ENCODE results near the gene DENND2D.

DENND2D gene

GRCh38 chr1:111163363-111163762 is 37.1 kb downstream of the DENND2D start:
- H3K9me2 ChIP-seq (replicated peaks; ENCODE audit: insufficient read depth, low read length): no peaks in the 10 kb centered on the region
- H3K27ac ChIP-seq (ENCODE audit: low read depth, low read length): no peak overlapping the region
- H3K4me2 ChIP-seq (ENCODE audit: low read depth, low read length, poor library complexity, severe bottlenecking): no peak overlapping the region
- H3K36me3 ChIP-seq (ENCODE audit: low read length): peaks cover 74% of the 10 kb centered on the region
- H2AFZ ChIP-seq (ENCODE audit: low read depth, low read length, severe bottlenecking): no peak overlapping the region
- TF ChIP-seq CTCF (IDR thresholded peaks at IDR 0.05; ENCODE audit: insufficient read depth, low read length, poor library complexity, severe bottlenecking): no peak
- no peak for TF ChIP-seq EZH2phosphoT487 (conservative IDR thresholded peaks at IDR 0.05; ENCODE audit: low read length)
- H3K27me3 ChIP-seq (ENCODE audit: low read length): no peaks in the 10 kb centered on the region
- no peak overlapping the region for H3K9ac ChIP-seq (ENCODE audit: low read length)
- H3F3A ChIP-seq (ENCODE audit: insufficient read depth): peaks cover 17% of the 10 kb centered on the region
- H4K20me1 ChIP-seq (ENCODE audit: low read depth, low read length): peaks cover 14% of the 10 kb centered on the region
- no peak overlapping the region for H3K4me3 ChIP-seq (ENCODE audit: insufficient read depth, low read length, poor library complexity, severe bottlenecking)
- no peaks in the 10 kb centered on the region for H3K9me3 ChIP-seq (ENCODE audit: insufficient read depth, low read length)
- peaks cover 82% of the 10 kb centered on the region for H3K79me2 ChIP-seq (ENCODE audit: insufficient read depth, low read length)

- Histone ChIP-seq H3K4me3 (ENCODE audit: insufficient read depth, low read length, poor library complexity, severe bottlenecking) (no peak overlapping the region), H3K9me3 (ENCODE audit: insufficient read depth, low read length) (no peaks in the 10 kb centered on the region), H3K27me3 (ENCODE audit: low read length) (no peaks in the 10 kb centered on the region), H4K20me1 (ENCODE audit: low read depth, low read length) (peaks cover 18% of the 10 kb centered on the region), H3K79me2 (ENCODE audit: insufficient read depth, low read length) (peaks cover 80% of the 10 kb centered on the region), H3K36me3 (ENCODE audit: low read length) (peaks cover 69% of the 10 kb centered on the region), H2AFZ (ENCODE audit: low read depth, low read length, severe bottlenecking) (no peak overlapping the region), H3K9ac (ENCODE audit: low read length) (no peak overlapping the region), H3F3A (ENCODE audit: insufficient read depth) (peaks cover 12% of the 10 kb centered on the region), H3K9me2 (replicated peaks; ENCODE audit: insufficient read depth, low read length) (no peaks in the 10 kb centered on the region), H3K4me2 (ENCODE audit: low read depth, low read length, poor library complexity, severe bottlenecking) (no peak overlapping the region), H3K27ac (ENCODE audit: low read depth, low read length) (no peak overlapping the region)
- TF ChIP-seq CTCF (IDR thresholded peaks at IDR 0.05; ENCODE audit: insufficient read depth, low read length, poor library complexity, severe bottlenecking): no peak
- TF ChIP-seq EZH2phosphoT487 (conservative IDR thresholded peaks at IDR 0.05; ENCODE audit: low read length): no peak
These were observed 38.0 kb downstream of the DENND2D start for GRCh38 chr1:111162488-111162880.

GRCh38 chr1:111161843-111162487 is 38.5 kb downstream of the DENND2D start:
- Histone ChIP-seq H3K36me3 (ENCODE audit: low read length) (peaks cover 69% of the 10 kb centered on the region), H3K4me3 (ENCODE audit: insufficient read depth, low read length, poor library complexity, severe bottlenecking) (no peak overlapping the region), H3K4me2 (ENCODE audit: low read depth, low read length, poor library complexity, severe bottlenecking) (no peak overlapping the region), H3F3A (ENCODE audit: insufficient read depth) (peaks cover 9% of the 10 kb centered on the region), H3K9me3 (ENCODE audit: insufficient read depth, low read length) (no peaks in the 10 kb centered on the region), H2AFZ (ENCODE audit: low read depth, low read length, severe bottlenecking) (no peak overlapping the region), H3K79me2 (ENCODE audit: insufficient read depth, low read length) (peaks cover 82% of the 10 kb centered on the region), H3K27ac (ENCODE audit: low read depth, low read length) (no peak overlapping the region), H4K20me1 (ENCODE audit: low read depth, low read length) (peaks cover 21% of the 10 kb centered on the region), H3K27me3 (ENCODE audit: low read length) (no peaks in the 10 kb centered on the region), H3K9me2 (replicated peaks; ENCODE audit: insufficient read depth, low read length) (no peaks in the 10 kb centered on the region), H3K9ac (ENCODE audit: low read length) (no peak overlapping the region)
- TF ChIP-seq EZH2phosphoT487 (conservative IDR thresholded peaks at IDR 0.05; ENCODE audit: low read length) (no peak), CTCF (IDR thresholded peaks at IDR 0.05; ENCODE audit: insufficient read depth, low read length, poor library complexity, severe bottlenecking) (no peak)
